IPS DF 4.7 (cell line): ENCODE measurements around the gene SAMD11.

Experiments used
- DNase-seq: peaks from one replicate; pipeline ENCODE4 v3.0.0-alpha.2; 2013; ENCODE audit warnings: low spot score; ENCODE audit errors: extremely low read depth

The SAMD11 gene

DNA sequence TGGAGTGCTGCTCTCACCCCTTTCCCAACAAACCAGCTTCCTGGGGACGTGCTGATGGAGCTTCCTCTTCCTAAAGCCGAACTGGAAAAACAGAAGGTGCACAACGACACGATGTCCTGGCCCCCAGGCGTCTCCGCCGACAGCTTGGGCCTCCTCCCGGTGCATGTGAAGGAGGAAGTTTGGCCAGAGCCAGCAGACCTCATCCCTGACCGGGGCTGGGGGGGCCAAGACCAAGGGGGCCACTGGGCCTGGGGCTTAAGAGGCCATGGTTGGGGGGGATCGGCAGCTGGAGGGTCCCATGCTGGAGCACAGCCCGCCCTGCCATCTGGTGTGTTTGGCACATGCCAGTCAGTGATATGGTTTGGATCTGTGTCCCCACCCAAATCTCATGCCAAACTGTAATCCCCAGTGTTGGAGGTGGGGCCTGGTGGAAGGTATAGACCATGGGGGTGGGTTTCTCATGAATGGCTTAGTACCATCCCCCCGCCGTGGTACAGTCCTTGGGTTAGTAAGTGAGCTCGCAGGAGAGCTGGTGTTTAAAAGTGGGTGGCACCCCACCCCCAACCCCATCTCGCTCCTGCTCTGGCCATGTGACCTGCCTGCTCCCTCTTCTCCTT, 69.8 kb downstream of the SAMD11 start:
- no peak for DNase-seq
